ENCODE data around the gene DCBLD1.

GRCh38 chr6:117483645-117484016 is 1.2 kb downstream of the DCBLD1 start:
- TF ChIP-seq CTCF (IDR thresholded peaks at IDR 0.05) (no peak), POLR2A (IDR thresholded peaks at IDR 0.05) (no peak)
